ENCODE data around the gene BHLHE23.

Gene BHLHE23

DNA sequence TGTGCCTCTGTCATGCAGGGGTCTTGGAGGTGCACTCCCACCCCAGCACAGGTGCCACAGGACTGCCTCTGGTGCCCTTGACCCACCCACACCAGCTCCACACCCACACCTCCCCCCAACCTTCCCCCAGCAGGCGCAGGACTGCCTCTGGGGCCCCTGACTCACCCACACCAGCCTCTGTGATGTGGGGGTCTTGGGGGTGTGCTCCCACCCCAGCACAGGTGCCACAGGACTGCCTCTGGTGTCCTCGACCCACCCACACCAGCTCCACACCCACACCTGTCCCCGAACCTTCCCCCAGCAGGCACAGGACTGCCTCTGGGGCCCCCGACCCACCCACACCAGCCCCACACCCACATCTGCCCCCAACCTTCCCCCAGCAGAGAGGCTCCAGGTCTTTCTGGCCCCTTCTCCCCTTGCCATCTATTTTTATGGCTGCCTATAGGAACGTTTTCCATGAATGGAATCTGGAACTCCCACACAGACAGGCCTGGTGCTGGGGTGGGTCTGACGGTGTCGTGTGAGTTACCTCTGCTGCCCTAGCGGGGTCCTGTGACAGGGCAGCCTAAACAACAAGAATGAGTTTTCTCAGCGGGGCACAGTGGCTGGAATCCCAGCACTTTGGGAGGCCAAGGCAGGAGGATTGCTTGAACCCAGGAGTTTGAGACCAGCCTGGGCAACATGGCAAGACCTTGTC lies 30.8 kb downstream of the BHLHE23 start:
- ChIA-PET CTCF (interaction anchor here (0.8 to 1.2 kb wide), 2 partner anchors 31 to 219 kb away, joined by 4 to 5 read pairs; partner anchors contain the start of gene BHLHE23), POLR2A (ENCODE audit: low non-redundant PET) (no interaction called here)
- DNase-seq (ENCODE audit: low spot score) = no peak
- TF ChIP-seq, protein P1, sequence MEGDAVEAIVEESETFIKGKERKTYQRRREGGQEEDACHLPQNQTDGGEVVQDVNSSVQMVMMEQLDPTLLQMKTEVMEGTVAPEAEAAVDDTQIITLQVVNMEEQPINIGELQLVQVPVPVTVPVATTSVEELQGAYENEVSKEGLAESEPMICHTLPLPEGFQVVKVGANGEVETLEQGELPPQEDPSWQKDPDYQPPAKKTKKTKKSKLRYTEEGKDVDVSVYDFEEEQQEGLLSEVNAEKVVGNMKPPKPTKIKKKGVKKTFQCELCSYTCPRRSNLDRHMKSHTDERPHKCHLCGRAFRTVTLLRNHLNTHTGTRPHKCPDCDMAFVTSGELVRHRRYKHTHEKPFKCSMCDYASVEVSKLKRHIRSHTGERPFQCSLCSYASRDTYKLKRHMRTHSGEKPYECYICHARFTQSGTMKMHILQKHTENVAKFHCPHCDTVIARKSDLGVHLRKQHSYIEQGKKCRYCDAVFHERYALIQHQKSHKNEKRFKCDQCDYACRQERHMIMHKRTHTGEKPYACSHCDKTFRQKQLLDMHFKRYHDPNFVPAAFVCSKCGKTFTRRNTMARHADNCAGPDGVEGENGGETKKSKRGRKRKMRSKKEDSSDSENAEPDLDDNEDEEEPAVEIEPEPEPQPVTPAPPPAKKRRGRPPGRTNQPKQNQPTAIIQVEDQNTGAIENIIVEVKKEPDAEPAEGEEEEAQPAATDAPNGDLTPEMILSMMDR (conservative IDR thresholded peaks at IDR 0.05; ENCODE audit: low read depth) = no peak
- H3K27ac ChIP-seq = no peak overlapping the region

DNA sequence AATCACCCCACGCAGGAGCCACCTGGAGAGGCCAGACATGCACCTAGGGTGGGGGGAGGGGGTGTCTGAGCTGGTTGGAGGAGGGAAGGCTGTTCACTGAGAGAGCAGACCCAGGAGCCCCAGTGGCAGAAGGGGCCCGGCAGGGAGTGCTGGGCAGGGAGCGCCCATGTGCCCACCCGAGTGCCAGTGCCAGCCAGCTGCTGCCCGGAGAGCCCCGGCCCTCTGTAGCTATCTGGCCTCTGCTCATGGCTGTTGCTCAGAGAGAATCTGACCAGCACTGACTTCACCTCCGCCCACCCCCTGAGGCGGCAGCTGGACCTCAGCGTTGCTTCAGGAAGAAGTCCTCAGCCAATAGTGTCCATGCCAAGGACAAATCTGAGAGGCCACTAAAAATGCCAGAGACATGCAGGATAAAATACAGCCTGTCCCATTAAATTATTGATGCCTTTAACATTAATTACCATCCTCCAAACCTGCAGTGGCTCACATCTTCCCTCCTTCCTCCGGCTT lies 31.5 kb downstream of the BHLHE23 start:
- ChIA-PET POLR2A (ENCODE audit: low non-redundant PET) (no interaction called here), CTCF (interaction anchor here (0.8 to 1.2 kb wide), 3 partner anchors 7 to 220 kb away, joined by 4 to 5 read pairs (median 4); partner anchors contain the start of gene BHLHE23)
- DNase-seq (ENCODE audit: low spot score) = no peak
- TF ChIP-seq, protein P1 (conservative IDR thresholded peaks at IDR 0.05; ENCODE audit: low read depth) = no peak
- H3K27ac ChIP-seq = no peak overlapping the region

DNA sequence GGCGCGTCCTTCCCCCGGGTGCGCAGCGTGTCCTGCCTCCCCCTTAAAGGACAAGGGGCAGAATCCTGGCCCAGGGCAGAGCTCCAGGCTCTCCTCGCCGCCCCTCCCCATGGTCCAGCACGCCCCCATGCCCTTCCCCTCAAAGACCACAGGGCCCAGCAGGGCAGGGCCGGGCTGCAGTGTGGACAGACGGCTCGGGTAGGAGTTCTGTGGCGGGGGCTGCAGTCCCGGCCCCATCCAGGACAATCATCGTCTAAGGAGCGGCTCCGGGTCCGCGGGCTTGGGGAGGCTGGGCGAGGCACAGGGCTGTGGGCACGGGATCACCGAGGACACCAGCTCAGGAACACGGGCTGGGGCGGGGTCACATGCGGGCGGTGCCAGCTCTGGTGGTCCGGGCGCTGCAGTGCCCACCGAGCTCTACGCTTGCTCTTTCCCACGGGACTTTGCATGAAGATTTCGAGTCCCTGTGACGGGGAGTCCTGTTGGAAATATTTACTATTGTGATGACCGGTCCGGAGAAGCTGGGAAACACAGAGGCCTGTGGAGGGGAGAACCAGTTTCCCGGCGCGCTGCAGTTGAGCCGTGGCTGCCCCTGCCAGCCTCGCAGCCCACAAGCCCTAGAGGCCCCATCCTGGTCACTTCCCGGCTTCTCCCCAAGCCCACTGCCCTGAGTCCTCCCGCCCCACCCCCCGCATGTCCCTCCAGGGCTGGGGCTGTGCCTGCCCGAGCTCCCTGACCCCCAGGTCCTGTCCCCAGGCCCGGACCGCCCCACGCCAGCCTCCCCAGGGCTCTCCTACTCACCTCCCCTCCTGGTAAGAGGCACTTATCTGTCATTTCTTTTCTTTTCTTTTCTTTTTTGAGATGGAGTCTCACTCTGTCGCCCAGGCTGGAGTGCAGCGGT lies 33.7 kb downstream of the BHLHE23 start:
- ChIA-PET CTCF (interaction anchor here (0.5 to 1.5 kb wide), 33 partner anchors 9 to 1288 kb away, joined by 3 to 24 read pairs (median 4); partner anchors contain the start of gene BHLHE23), POLR2A (ENCODE audit: low non-redundant PET) (no interaction called here)
- TF ChIP-seq, protein P1 (conservative IDR thresholded peaks at IDR 0.05; ENCODE audit: low read depth) = no peak
- DNase-seq (ENCODE audit: low spot score) = no peak
- H3K27ac ChIP-seq = no peak overlapping the region

DNA sequence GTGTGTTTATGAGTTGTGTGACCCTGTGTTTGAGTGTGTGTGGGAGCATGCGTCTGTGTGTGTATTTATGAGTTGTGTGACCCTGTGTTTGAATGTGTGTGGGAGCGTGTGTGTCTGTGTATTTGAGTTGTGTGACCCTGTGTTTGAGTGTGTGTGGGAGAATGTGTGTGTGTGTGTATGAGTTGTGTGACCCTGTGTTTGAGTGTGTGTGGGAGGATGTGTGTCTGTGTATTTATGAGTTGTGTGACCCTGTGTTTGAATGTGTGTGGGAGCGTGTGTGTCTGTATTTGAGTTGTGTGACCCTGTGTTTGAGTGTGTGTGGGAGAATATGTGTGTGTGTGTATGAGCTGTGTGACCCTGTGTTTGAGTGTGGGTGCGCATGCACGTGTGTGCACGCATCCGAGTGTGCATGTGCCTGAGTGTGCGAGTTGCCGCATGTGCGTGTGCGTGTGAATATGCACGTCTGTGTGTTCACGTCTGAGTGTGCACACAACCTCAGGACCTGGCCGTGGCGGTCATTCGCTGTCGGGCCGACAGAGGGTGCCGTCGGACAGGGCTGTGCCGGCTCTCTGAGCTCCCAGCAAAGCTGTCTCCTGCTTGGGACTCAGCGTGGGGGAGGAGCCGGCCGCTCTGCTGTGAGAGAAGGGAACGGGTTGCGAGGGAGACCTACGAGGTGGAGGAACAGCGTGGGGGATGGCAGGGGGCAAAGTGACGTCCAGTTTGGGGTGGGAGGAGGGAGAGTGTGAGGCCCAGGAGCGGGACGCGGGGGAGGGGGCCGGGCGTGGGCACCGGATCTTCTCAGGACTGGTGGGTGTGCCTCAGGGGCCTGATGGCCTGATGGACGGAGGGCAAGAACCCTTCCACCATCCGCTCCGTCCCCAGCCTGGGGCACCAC lies 34.6 kb downstream of the BHLHE23 start:
- POLR2A ChIA-PET (ENCODE audit: low non-redundant PET) = no interaction called here
- peak; percentile 98 for DNase-seq (ENCODE audit: low spot score)
- CTCF ChIA-PET = interaction anchor here (0.5 to 1.5 kb wide), 35 partner anchors 8 to 1289 kb away, joined by 3 to 24 read pairs (median 4); partner anchors contain the start of gene BHLHE23
- H3K27ac ChIP-seq = no peak overlapping the region
- TF ChIP-seq, protein P1 (conservative IDR thresholded peaks at IDR 0.05; ENCODE audit: low read depth) = peak; percentile 98

DNA sequence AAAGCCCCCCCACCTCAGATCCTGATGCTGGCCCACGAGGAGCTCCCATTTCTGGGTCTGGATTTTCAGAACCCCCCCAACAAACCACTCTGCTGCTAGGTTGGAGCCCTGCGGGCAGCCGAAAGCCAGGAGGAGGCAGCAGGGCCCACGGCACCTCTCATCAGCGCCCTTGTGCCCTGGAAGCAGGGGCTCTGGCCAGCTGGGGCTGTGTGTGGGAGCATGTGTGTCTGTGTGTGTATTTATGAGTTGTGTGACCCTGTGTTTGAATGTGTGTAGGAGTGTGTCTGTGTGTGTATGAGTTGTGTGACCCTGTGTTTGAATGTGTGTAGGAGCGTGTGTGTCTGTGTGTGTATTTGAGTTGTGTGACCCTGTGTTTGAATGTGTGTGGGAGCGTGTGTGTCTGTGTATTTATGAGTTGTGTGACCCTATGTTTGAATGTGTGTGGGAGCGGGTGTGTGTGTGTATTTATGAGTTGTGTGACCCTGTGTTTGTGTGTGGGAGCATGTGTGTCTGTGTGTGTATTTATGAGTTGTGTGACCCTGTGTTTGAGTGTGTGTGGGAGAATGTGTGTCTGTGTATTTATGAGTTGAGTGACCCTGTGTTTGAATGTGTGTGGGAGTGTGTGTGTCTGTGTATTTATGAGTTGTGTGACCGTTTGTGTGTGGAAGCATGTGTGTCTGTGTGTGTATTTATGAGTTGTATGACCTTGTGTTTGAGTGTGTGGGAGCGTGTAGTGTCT lies 35.4 kb downstream of the BHLHE23 start:
- TF ChIP-seq, protein P1 (conservative IDR thresholded peaks at IDR 0.05; ENCODE audit: low read depth) = no peak
- no peak for DNase-seq (ENCODE audit: low spot score)
- POLR2A ChIA-PET (ENCODE audit: low non-redundant PET) = no interaction called here
- H3K27ac ChIP-seq = no peak overlapping the region
- CTCF ChIA-PET = interaction anchor here (0.6 to 2.5 kb wide), 8 partner anchors 9 to 385 kb away, joined by 3 to 19 read pairs (median 4); no protein-coding TSS in a partner anchor

All from RWPE1 (cell line).